ENCODE results near the gene C10orf67. TPM values are rescaled to one million over a fixed set of nuclear protein-coding genes. Genes with fewer than 3 reads are reported as not detected.

The C10orf67 gene
- total RNA-seq, 1 experiment from 2014 or later: not detected

DNA sequence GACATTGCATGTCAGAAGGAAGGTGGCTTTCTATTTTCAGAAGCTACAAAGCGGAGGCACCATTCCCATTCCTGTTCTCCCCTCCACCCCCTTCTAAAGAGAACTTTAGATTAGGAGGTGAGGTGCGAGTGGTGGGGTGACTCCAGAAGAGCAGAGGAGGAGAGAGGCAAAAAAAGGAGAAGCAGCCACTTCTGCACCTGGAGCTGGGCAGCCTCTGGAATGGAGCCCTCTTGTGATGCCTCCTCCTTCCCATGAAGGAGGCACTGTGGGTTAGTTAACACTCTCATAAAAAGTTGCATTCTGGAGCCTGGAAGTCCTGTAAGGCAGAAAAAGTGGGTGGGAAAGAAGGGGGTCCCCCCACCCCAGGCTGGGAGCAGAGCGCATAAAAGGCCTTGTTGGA, 147.7 kb downstream of the C10orf67 start:
- in situ Hi-C loops (cut with HindIII; ENCODE audit: low pct_unique_long_range_greater_than_20kb, low sequenced_read_pairs): no loop called here
- no TSS peak for BruUV-seq (replicated peaks)
- DNase-seq (ENCODE audit: low read depth, low spot score) (no peak), ATAC-seq (no peak)
- no peak overlapping the region for H3K4me3 ChIP-seq (ENCODE audit: low read depth in 2 of 2, low read length in 2 of 2)
- H3K27ac ChIP-seq (ENCODE audit: low read length): no peak overlapping the region
- no peaks in the 10 kb centered on the region for H3K9me3 ChIP-seq (ENCODE audit: control insufficient read depth, insufficient read depth, low read depth, low read length)
- no peaks in the 10 kb centered on the region; the same call in 1 of the 2 replicates for H3K27me3 ChIP-seq (ENCODE audit: control insufficient read depth, insufficient read depth, low read length)
- ChIA-PET CTCF (no interaction called here), POLR2A (no interaction called here)
- TF ChIP-seq TCF7L2 (IDR thresholded peaks at IDR 0.05; ENCODE audit: low read depth, low read length): no peak
- TF ChIP-seq SIN3A (IDR thresholded peaks at IDR 0.05; ENCODE audit: borderline replicate concordance, insufficient read depth, low read depth, low read length): no peak
- TF ChIP-seq, protein P1, sequence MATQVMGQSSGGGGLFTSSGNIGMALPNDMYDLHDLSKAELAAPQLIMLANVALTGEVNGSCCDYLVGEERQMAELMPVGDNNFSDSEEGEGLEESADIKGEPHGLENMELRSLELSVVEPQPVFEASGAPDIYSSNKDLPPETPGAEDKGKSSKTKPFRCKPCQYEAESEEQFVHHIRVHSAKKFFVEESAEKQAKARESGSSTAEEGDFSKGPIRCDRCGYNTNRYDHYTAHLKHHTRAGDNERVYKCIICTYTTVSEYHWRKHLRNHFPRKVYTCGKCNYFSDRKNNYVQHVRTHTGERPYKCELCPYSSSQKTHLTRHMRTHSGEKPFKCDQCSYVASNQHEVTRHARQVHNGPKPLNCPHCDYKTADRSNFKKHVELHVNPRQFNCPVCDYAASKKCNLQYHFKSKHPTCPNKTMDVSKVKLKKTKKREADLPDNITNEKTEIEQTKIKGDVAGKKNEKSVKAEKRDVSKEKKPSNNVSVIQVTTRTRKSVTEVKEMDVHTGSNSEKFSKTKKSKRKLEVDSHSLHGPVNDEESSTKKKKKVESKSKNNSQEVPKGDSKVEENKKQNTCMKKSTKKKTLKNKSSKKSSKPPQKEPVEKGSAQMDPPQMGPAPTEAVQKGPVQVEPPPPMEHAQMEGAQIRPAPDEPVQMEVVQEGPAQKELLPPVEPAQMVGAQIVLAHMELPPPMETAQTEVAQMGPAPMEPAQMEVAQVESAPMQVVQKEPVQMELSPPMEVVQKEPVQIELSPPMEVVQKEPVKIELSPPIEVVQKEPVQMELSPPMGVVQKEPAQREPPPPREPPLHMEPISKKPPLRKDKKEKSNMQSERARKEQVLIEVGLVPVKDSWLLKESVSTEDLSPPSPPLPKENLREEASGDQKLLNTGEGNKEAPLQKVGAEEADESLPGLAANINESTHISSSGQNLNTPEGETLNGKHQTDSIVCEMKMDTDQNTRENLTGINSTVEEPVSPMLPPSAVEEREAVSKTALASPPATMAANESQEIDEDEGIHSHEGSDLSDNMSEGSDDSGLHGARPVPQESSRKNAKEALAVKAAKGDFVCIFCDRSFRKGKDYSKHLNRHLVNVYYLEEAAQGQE (IDR thresholded peaks at IDR 0.05; ENCODE audit: insufficient read depth in 1 of 2, low read depth in 2 of 2, low read length in 1 of 2): no peak
- TF ChIP-seq, protein P2, sequence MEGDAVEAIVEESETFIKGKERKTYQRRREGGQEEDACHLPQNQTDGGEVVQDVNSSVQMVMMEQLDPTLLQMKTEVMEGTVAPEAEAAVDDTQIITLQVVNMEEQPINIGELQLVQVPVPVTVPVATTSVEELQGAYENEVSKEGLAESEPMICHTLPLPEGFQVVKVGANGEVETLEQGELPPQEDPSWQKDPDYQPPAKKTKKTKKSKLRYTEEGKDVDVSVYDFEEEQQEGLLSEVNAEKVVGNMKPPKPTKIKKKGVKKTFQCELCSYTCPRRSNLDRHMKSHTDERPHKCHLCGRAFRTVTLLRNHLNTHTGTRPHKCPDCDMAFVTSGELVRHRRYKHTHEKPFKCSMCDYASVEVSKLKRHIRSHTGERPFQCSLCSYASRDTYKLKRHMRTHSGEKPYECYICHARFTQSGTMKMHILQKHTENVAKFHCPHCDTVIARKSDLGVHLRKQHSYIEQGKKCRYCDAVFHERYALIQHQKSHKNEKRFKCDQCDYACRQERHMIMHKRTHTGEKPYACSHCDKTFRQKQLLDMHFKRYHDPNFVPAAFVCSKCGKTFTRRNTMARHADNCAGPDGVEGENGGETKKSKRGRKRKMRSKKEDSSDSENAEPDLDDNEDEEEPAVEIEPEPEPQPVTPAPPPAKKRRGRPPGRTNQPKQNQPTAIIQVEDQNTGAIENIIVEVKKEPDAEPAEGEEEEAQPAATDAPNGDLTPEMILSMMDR (IDR thresholded peaks at IDR 0.05): no peak
- TF ChIP-seq POLR2AphosphoS5 (IDR thresholded peaks at IDR 0.05; ENCODE audit: low read depth, low read length): no peak
- intact Hi-C loops (cut with micrococcal nuclease; ENCODE audit: unreplicated experiment): no loop called here
- H3K4me1 ChIP-seq (ENCODE audit: control insufficient read depth, insufficient read depth, low read length): no peaks in the 10 kb centered on the region
- H3K36me3 ChIP-seq (ENCODE audit: control insufficient read depth, insufficient read depth, low read length): no peaks in the 10 kb centered on the region

DNA sequence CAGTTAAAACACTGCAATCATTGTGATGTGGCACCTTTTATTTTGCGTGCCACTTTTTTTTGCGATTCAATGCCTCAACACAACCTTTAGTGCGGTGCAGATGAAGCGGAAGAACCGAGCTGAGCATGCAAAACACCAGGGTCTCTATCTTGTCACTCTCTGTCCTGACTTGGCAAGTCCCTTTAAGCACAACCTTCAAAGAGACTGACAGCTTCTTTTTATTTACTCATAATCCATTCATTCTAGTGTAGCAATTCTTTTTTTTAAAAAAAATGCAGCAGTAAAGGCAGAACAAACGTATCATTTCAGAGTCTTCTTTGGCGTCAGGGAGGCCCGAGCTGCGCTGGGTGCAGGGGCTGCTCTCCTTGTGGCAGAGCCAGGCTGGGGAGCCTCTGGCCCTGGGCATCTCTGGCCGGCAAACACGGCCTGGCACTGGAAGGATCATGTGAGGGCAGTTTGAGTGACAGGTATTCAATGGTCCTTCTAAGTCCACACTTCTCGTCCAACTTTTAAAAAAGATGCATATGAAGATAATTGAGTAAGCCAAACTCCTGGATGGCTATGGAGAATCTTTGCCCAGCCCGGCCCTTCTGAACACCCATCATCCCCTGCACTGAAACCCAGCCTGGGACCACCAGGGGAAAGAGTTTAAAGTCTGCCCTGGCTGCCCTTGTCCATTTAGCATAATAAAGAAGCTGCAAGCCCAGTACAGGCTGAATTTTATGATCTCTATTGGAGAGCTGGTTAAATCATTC, 148.6 kb downstream of the C10orf67 start:
- Histone ChIP-seq H3K36me3 (ENCODE audit: control insufficient read depth, insufficient read depth, low read length) (no peaks in the 10 kb centered on the region), H3K27me3 (ENCODE audit: control insufficient read depth, insufficient read depth, low read length) (no peaks in the 10 kb centered on the region; the same call in 1 of the 2 replicates), H3K4me3 (ENCODE audit: low read depth in 2 of 2, low read length in 2 of 2) (no peak overlapping the region), H3K27ac (ENCODE audit: low read length) (no peak overlapping the region), H3K9me3 (ENCODE audit: control insufficient read depth, insufficient read depth, low read depth, low read length) (no peaks in the 10 kb centered on the region), H3K4me1 (ENCODE audit: control insufficient read depth, insufficient read depth, low read length) (no peaks in the 10 kb centered on the region)
- POLR2A ChIA-PET: no interaction called here
- TF ChIP-seq TCF7L2 (IDR thresholded peaks at IDR 0.05; ENCODE audit: low read depth, low read length): no peak
- no peak for TF ChIP-seq POLR2AphosphoS5 (IDR thresholded peaks at IDR 0.05; ENCODE audit: low read depth, low read length)
- no peak for TF ChIP-seq SIN3A (IDR thresholded peaks at IDR 0.05; ENCODE audit: borderline replicate concordance, insufficient read depth, low read depth, low read length)
- TF ChIP-seq, protein P1 (IDR thresholded peaks at IDR 0.05; ENCODE audit: insufficient read depth in 1 of 2, low read depth in 2 of 2, low read length in 1 of 2): no peak
- TF ChIP-seq, protein P2 (IDR thresholded peaks at IDR 0.05): no peak
- intact Hi-C loops (cut with micrococcal nuclease; ENCODE audit: unreplicated experiment): no loop called here
- CTCF ChIA-PET: no interaction called here
- in situ Hi-C loops (cut with HindIII; ENCODE audit: low pct_unique_long_range_greater_than_20kb, low sequenced_read_pairs): no loop called here
- BruUV-seq (replicated peaks): no TSS peak
- DNase-seq (ENCODE audit: low read depth, low spot score): no peak
- no peak for ATAC-seq

Measured in Panc1 (cell line).